H1 (cell line): ENCODE results near the gene CDHR2. TPM values are rescaled to one million over a fixed set of nuclear protein-coding genes. Genes with fewer than 3 reads are reported as not detected.

ENCODE experiments used
- ASH2L ChIP-seq: fragments of 200-600, 300-600 bp; sonication (generic); IDR thresholded peaks from one replicate; pipeline ENCODE4 v1.7.1; 2017; ENCODE audit warnings: low read length
- CBX5 ChIP-seq: fragments of 300-800, 300-1000 bp; sonication (generic); IDR thresholded peaks from 2 replicates; pipeline ENCODE4 v1.7.1; 2016; ENCODE audit warnings: antibody characterized with exemption, low read length, low read depth
- CTCF ChIP-seq, 3 experiments: IDR thresholded peaks; 1 replicate in 2 of 3; 2 replicates in 1 of 3; pipeline versions ENCODE4 v1.5.1 to v1.6.1; 2011; ENCODE audit warnings: low read length in 3 of 3, mild to moderate bottlenecking in 3 of 3, inconsistent platforms in 2 of 3, low read depth in 1 of 3, moderate library complexity in 1 of 3; ENCODE audit not compliant: insufficient read depth in 1 of 3; ENCODE audit errors: control extremely low read depth in 1 of 3
- EP300 ChIP-seq, 2 experiments: IDR thresholded peaks; 1 replicate in 1 of 2; 2 replicates in 1 of 2; pipeline ENCODE4 v1.6.1; 2011 to 2012; ENCODE audit warnings: low read depth in 2 of 2, low read length in 2 of 2, mild to moderate bottlenecking in 2 of 2, borderline replicate concordance in 1 of 2, inconsistent platforms in 1 of 2, moderate library complexity in 1 of 2
- GABPA ChIP-seq: IDR thresholded peaks from 2 replicates; pipeline ENCODE4 v1.6.1; 2011; ENCODE audit warnings: mild to moderate bottlenecking, low read length, moderate library complexity, borderline replicate concordance; ENCODE audit not compliant: insufficient read depth
- GTF2F1 ChIP-seq: IDR thresholded peaks from 2 replicates; pipeline ENCODE4 v1.6.1; 2012; ENCODE audit warnings: low read depth, low read length, improper control_type of control experiment, borderline replicate concordance
- KDM4A ChIP-seq: IDR thresholded peaks from one replicate; pipeline ENCODE4 v1.7.1; 2012; ENCODE audit warnings: low read depth, mild to moderate bottlenecking, moderate library complexity, low read length, inconsistent platforms; ENCODE audit not compliant: severe bottlenecking
- MAFK ChIP-seq: IDR thresholded peaks from 2 replicates; pipeline ENCODE4 v1.6.1; 2012; ENCODE audit warnings: low read depth, mild to moderate bottlenecking, improper control_type of control experiment, low read length
- NRF1 ChIP-seq: IDR thresholded peaks from 2 replicates; pipeline ENCODE4 v1.6.1; 2011; ENCODE audit warnings: mild to moderate bottlenecking, low read depth, low read length, improper control_type of control experiment
- PHF8 ChIP-seq: fragments of 200-600 bp; sonication (generic); conservative IDR thresholded peaks from 2 replicates; pipeline ENCODE4 v1.7.1; 2012; ENCODE audit warnings: low read depth, mild to moderate bottlenecking, inconsistent platforms, low read length, moderate library complexity
- RBBP5 ChIP-seq: IDR thresholded peaks from 2 replicates; pipeline ENCODE4 v1.7.1; 2012; ENCODE audit warnings: low read depth, mild to moderate bottlenecking, inconsistent platforms, low read length, moderate library complexity, borderline replicate concordance
- RXRA ChIP-seq: IDR thresholded peaks from 2 replicates; pipeline ENCODE4 v1.6.1; 2011; ENCODE audit warnings: low read depth, mild to moderate bottlenecking, low read length, moderate library complexity; ENCODE audit not compliant: insufficient read depth
- SIRT6 ChIP-seq: IDR thresholded peaks from one replicate; pipeline ENCODE4 v1.7.1; 2012; ENCODE audit warnings: low read length, inconsistent platforms
- SP4 ChIP-seq: IDR thresholded peaks from 2 replicates; pipeline ENCODE4 v1.6.1; 2012; ENCODE audit warnings: low read length, inconsistent platforms
- SUZ12 ChIP-seq: fragments of 200-600 bp; sonication (generic); IDR thresholded peaks from 2 replicates; pipeline ENCODE4 v1.6.1; 2012; ENCODE audit warnings: mild to moderate bottlenecking, inconsistent platforms, low read length, moderate library complexity, mixed read lengths
- TCF12 ChIP-seq: IDR thresholded peaks from 2 replicates; pipeline ENCODE4 v1.6.1; 2011; ENCODE audit warnings: low read depth, mild to moderate bottlenecking, low read length
- TEAD4 ChIP-seq: IDR thresholded peaks from 2 replicates; pipeline ENCODE4 v1.6.1; 2012; ENCODE audit warnings: low read depth, low read length, inconsistent platforms, mixed read lengths
- polyA plus RNA-seq, 7 experiments: library from polyadenylated mRNA; depleted of rRNA in 3 of 7; stranded (reverse) in 5 of 7; unstranded in 2 of 7; fragments of >200 nt in 5 of 7; fragments of 200-250 nt in 2 of 7; gene quantifications; 1 replicate in 5 of 7; 2 replicates in 1 of 7; 4 replicates in 1 of 7; pipeline versions ENCODE4 v1.2.1 to v1.2.3, GENCODE V29; 2011 to 2013; ENCODE audit warnings: missing spikeins in 2 of 7, mixed read lengths in 2 of 7
- total RNA-seq: library from RNA; stranded (reverse); fragmentation: NEBNext Ultra II Directional; extraction: Animal tissue kit (Norgen Biotek cat#: 25700); gene quantifications from 2 replicates; pipeline ENCODE4 v1.2.1, GENCODE V29; 2021

The CDHR2 gene
- total and polyA plus RNA-seq, 2 of the 8 experiments (the other 6 are each of a cell fraction or from before 2014, with no cell fraction given): 0.02 to 0.43 TPM

GRCh38 chr5:176536902-176537553 is 12.1 kb upstream of the CDHR2 start, which contains the start of gene RNF44 (continued):
- no peak for TF ChIP-seq GABPA
- no peak for TF ChIP-seq TCF12
- TF ChIP-seq SP4: no peak
- TF ChIP-seq KDM4A: peak; percentile 26
- no peak for TF ChIP-seq CBX5
- no peak for TF ChIP-seq MAFK
- peak; percentile 51; the same call in 1 of the 2 replicates for TF ChIP-seq TEAD4
- TF ChIP-seq PHF8: peak; percentile 81
- no peak for TF ChIP-seq RXRA
- TF ChIP-seq RBBP5: no peak
- no peak for TF ChIP-seq SUZ12
- no peak for TF ChIP-seq NRF1
- TF ChIP-seq CTCF (IDR thresholded peaks at IDR 0.05; ENCODE audit: control extremely low read depth in 1 of 3, insufficient read depth in 1 of 3, low read depth in 1 of 3, low read length in 3 of 3): no peak
- no peak for TF ChIP-seq SIRT6
- no peak for TF ChIP-seq EP300 (IDR thresholded peaks at IDR 0.05; ENCODE audit: borderline replicate concordance in 1 of 2, low read depth in 2 of 2, low read length in 2 of 2)
- no peak for TF ChIP-seq ASH2L
- no peak for TF ChIP-seq GTF2F1
